Measurements from ENCODE around the gene INAFM2.

The INAFM2 gene

GRCh38 chr15:40320931-40321371, 2.5 kb upstream of the INAFM2 start:
- TF ChIP-seq, protein P1, sequence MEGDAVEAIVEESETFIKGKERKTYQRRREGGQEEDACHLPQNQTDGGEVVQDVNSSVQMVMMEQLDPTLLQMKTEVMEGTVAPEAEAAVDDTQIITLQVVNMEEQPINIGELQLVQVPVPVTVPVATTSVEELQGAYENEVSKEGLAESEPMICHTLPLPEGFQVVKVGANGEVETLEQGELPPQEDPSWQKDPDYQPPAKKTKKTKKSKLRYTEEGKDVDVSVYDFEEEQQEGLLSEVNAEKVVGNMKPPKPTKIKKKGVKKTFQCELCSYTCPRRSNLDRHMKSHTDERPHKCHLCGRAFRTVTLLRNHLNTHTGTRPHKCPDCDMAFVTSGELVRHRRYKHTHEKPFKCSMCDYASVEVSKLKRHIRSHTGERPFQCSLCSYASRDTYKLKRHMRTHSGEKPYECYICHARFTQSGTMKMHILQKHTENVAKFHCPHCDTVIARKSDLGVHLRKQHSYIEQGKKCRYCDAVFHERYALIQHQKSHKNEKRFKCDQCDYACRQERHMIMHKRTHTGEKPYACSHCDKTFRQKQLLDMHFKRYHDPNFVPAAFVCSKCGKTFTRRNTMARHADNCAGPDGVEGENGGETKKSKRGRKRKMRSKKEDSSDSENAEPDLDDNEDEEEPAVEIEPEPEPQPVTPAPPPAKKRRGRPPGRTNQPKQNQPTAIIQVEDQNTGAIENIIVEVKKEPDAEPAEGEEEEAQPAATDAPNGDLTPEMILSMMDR (IDR thresholded peaks at IDR 0.05) = peak; percentile 93
- no peaks in the 10 kb centered on the region for H3K27me3 ChIP-seq
- peak overlapping the region; percentile 22 for H3K27ac ChIP-seq
- H3K4me3 ChIP-seq (ENCODE audit: low read depth in 1 of 2, low read length in 1 of 2) = no peak overlapping the region
- peaks cover 27 to 38% of the 10 kb centered on the region in 2 experiments for H3K4me1 ChIP-seq (ENCODE audit: control insufficient read depth in 1 of 2, insufficient read depth in 1 of 2, low read depth in 1 of 2, low read length in 1 of 2)
- no peaks in the 10 kb centered on the region for H3K9me3 ChIP-seq
- no peaks in the 10 kb centered on the region for H3K36me3 ChIP-seq

- Histone ChIP-seq H3K36me3 (no peaks in the 10 kb centered on the region), H3K9me3 (no peaks in the 10 kb centered on the region), H3K4me1 (ENCODE audit: control insufficient read depth in 1 of 2, insufficient read depth in 1 of 2, low read depth in 1 of 2, low read length in 1 of 2) (peaks cover 18 to 36% of the 10 kb centered on the region in 2 experiments), H3K27ac (peak overlapping the region; percentile 86), H3K27me3 (no peaks in the 10 kb centered on the region), H3K4me3 (ENCODE audit: low read depth in 1 of 2, low read length in 1 of 2) (peak overlapping the region; percentile 59 to 76)
- TF ChIP-seq, protein P1 (IDR thresholded peaks at IDR 0.05) = no peak
Observed at GRCh38 chr15:40322531-40323238, 807 bp upstream of the INAFM2 start.

- peak overlapping the region; percentile 78 to 80 for H3K4me3 ChIP-seq (ENCODE audit: low read depth in 1 of 2, low read length in 1 of 2)
- H3K27ac ChIP-seq = peak overlapping the region; percentile 86
- H3K4me1 ChIP-seq (ENCODE audit: control insufficient read depth in 1 of 2, insufficient read depth in 1 of 2, low read depth in 1 of 2, low read length in 1 of 2) = peaks cover 18 to 36% of the 10 kb centered on the region in 2 experiments
- TF ChIP-seq, protein P1 (IDR thresholded peaks at IDR 0.05) = no peak
- no peaks in the 10 kb centered on the region for H3K36me3 ChIP-seq
- H3K27me3 ChIP-seq = no peaks in the 10 kb centered on the region
- H3K9me3 ChIP-seq = no peaks in the 10 kb centered on the region
Observed at GRCh38 chr15:40323953-40324937, 753 bp downstream of the INAFM2 start.

DNA sequence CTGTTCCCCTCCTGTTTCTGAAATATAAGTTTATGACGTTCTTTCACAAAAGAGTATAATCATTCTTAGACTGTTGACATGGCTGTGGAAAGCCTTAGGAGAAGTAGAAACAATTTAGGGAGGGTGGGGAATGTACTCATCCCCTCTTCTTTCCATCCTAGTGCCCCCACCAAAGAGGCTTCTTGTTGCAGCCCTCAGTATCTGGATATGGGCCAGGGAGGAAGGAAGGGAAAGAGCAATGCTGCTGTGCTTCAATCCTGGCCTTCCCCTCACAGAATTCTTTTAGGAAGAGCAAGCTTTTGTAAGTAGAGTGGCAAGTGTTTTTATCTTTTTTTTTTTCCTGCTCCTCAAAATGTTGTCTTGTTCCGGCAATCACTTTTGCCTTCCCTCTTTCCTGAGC, 1.7 kb downstream of the INAFM2 start:
- peak overlapping the region; percentile 86 for H3K27ac ChIP-seq
- TF ChIP-seq, protein P1 (IDR thresholded peaks at IDR 0.05) = no peak
- peak overlapping the region; percentile 78 to 80 for H3K4me3 ChIP-seq (ENCODE audit: low read depth in 1 of 2, low read length in 1 of 2)
- peaks cover 18 to 36% of the 10 kb centered on the region in 2 experiments for H3K4me1 ChIP-seq (ENCODE audit: control insufficient read depth in 1 of 2, insufficient read depth in 1 of 2, low read depth in 1 of 2, low read length in 1 of 2)
- H3K27me3 ChIP-seq = no peaks in the 10 kb centered on the region
- H3K9me3 ChIP-seq = no peaks in the 10 kb centered on the region
- H3K36me3 ChIP-seq = no peaks in the 10 kb centered on the region

DNA sequence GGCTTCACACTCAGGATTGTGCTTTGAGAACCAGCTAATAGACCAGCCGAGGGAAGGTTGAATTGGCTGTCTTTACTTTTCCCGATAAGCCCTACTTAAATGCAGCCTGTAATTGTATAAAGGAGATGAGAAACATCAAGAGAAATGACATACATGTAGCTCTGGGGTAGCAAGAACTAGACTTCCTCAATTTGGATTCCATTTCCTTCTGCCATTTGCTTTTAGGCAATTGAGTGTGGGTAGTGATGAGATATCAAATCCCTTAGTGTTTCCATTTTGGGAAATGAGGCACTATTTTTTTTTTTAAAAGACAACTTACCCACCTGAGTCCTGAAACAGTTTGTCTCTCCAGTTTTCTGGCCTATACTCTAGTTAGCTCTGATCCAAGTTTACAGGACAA, 2.2 kb downstream of the INAFM2 start:
- peak overlapping the region; percentile 78 to 80 for H3K4me3 ChIP-seq (ENCODE audit: low read depth in 1 of 2, low read length in 1 of 2)
- TF ChIP-seq, protein P1 (IDR thresholded peaks at IDR 0.05) = no peak

More for the DNA sequence above, 2.2 kb downstream of the INAFM2 start:
- H3K27ac ChIP-seq = peak overlapping the region; percentile 86
- H3K36me3 ChIP-seq = no peaks in the 10 kb centered on the region
- H3K27me3 ChIP-seq = no peaks in the 10 kb centered on the region
- peaks cover 18 to 36% of the 10 kb centered on the region in 2 experiments for H3K4me1 ChIP-seq (ENCODE audit: control insufficient read depth in 1 of 2, insufficient read depth in 1 of 2, low read depth in 1 of 2, low read length in 1 of 2)
- no peaks in the 10 kb centered on the region for H3K9me3 ChIP-seq

Measured in neutrophil (primary cell).